Stimulated activated CD4-positive, alpha-beta T cell treated with anti-CD3 and anti-CD28 coated beads, Interleukin-2, amount 100 ng/mL, for 4 hours (primary cell): ENCODE measurements around the gene SUN5.

Experiments used
- DNase-seq: peaks from one replicate; pipeline ENCODE4 v3.0.0-alpha.2; 2020; ENCODE audit warnings: low read depth

The SUN5 gene

DNA sequence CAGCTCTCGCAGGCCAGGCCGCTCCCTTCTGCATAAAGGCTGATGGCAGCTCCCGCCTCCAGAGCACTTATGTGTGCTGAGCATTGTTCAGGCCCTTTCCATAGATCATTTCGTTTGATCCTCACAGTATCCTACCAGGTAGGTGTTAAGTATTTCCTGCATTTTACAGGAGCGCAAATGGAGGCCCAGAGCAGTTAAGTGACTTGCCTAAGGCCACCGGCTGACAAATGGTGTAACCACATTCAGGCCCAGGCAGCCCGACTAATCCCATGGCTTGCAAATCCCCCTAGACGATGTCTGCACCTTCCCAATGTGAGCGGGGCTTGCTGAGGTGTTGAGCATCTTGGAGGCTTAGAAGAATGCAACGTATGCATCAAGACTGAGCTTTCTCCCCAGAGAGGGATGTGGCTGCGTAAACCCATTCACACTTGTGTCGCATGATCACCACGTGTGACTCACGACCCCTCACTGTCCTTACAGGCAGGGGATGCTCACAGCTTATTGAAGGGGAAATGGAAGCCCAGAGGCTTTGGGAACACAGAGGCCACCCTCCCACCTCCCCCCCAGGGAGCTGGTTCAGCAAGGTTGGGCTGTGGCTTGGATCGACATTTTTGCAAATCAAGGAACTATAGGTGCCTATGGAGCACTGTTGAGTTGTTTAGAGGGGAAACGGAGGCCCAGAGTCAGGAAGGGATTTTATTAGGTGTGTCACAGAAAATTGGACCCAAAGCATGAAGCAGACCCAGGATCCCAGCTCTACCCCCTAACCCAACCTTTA lies 10.3 kb upstream of the SUN5 start:
- no peak for DNase-seq

DNA sequence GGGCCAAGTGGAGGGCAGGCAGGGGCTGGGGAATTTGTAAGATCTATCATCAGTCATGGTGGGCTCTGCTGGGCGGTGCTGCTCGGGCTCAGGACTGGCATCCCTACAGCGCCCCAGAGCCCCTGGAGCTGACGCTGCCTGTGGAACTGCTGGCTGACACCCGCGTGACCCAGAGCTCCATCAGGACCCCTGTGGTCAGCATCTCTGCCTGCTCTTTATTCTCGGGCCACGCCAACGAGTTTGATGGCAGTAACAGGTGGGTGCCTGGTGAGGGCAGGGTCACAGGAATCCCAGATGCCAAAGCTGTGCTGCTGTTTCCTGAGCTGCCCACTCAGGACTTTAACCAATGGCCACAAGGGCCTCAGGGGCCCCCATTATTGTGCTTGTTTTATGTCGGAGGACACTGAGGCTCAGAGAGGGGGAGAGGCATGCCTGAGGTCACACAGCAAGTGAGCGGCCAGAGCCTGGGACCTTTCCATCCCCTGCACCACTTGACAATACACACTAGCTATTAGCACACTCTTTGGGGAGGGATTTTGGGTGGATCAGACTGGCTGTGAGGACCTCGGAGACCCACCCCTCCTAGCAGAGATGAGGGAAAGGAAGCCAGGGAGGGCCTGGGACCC lies 9.6 kb upstream of the SUN5 start:
- DNase-seq: no peak

DNA sequence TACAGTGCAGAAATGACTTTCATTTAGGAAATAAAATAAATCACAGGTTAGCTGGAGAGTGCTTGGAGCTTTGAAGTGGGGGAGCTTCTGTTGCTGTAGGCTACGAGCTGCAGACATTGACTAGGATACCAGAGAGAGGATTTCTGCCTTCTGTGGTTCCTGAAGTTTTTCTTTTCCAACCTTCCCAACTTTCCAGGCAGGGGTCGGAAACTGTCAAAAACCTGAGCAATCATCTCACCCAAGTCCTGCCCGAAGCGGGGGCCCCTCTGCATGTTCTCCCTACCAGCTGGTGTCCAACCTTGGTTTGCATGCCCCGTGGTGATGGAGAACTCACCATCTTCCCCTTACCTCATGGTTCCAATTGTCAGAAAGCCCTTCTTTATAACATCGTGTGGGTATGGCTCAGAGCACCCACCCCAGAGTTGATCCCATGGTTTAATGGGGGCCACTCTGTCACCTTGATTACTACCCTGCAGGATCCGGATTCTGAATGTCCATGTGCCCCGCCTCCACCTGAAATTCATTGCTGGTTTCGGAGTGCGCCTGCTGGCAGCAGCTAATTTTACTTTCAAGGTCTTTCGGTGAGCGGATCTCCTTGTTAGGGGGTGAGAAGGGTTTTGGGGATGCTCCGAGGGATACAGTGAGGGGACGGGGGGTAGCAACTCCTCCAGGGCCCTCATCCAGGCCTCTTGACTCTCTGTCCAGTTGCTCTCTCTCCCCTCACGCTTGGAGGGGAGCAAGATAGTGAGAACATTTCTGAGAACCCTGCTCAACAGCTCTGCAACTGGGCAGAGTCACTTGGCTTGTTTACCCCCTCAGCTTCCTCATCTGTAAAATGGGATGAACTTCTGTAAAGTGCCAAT lies 8.3 kb upstream of the SUN5 start:
- no peak for DNase-seq

DNA sequence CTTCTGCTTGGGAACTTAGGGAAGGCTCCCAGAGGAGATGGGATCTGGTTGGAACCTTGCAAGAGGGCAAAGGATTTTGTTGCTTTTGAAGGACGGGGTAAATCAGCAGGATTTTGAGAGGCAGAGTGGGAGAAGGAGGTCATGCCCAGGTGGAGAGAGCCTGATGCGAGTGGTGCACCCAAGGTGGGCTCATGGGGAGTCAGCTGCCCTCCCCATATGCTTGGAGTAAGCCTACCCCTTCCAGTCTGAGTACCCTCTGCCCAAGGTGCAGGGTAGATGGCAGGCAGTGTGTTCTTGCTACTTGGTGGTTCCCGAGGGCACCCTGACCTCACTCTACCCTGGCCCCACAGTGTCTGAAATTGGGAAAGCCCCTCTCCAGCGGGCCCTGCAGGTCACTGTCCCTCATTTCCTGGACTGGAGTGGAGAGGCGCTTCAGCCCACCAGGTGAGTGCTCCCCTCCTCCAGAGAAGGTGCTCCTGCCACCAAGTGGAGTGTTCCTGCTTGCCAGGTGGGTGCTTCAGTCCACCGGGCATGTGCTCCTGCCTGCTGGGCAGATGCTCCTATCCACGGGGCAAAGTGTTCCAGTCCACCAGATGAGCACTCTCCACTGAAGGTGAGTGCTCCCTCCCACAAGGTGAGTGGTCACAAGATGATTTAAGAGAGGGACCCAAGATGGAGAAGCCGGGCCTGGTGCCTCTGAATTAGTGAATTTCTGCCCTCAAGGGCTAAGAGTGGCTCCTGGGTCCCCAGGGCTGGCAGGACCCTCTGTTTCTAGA lies 6.6 kb upstream of the SUN5 start:
- no peak for DNase-seq

DNA sequence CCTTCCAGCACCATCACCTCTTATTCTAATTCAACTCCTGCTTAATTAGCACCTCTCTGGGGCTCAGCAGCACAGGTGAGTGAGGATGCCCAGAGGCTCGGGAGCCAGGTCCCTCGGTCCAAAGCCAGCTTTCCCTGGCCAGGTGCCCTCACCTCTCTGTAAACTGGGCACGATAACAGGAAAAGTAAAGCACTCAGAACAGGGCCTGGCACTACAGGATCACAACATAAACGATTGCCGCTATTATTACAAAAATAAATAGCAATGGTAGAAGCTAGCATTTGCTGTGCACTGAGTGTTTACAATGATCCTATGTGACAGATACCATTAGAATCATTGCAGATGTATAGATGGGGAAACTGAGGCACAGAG lies 5.9 kb upstream of the SUN5 start:
- DNase-seq: no peak

DNA sequence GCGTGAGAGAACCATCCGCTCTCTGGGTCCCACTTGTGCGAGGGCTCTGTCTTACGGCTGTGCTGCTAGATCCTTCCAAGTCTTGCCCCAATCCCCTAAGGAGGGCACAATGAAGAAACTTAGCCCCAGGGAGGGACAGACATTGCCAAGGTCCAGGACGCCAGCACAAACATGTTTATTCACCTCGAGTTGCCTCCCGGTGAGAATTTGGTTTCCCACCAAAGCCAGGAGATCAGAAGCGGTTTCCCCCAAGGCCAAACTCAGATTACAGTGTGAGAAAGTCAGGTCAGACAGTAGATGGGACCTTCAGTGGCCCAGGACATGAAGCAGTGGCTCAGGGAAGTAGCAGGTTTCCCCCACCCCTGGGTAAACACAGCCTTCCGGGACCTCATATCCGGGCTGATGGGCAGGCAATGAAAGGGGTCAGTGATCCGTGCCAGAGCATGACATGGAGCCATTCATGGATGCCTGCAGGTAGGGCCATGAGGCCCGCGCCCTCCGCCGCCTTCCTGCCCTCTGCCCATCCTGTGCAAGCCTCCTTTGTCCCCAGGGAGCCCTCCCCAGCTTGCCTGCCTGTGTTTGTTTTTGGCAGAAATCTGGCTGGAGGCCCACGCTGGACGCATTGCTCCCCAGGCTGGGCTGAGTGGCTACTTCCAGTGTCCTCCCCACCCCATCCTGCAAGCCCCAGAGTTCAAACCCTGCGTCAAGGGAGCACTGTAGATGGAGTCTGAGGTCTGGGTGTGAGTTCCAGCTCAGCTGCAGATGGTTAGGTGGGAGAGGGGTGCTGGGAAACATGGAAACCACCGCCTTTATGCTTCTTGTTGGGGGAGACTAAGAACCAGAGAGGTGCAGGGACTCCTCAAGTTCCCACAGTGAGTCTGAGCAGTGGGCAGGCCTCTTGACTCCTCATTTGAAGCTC lies 5.2 kb upstream of the SUN5 start:
- DNase-seq: no peak

DNA sequence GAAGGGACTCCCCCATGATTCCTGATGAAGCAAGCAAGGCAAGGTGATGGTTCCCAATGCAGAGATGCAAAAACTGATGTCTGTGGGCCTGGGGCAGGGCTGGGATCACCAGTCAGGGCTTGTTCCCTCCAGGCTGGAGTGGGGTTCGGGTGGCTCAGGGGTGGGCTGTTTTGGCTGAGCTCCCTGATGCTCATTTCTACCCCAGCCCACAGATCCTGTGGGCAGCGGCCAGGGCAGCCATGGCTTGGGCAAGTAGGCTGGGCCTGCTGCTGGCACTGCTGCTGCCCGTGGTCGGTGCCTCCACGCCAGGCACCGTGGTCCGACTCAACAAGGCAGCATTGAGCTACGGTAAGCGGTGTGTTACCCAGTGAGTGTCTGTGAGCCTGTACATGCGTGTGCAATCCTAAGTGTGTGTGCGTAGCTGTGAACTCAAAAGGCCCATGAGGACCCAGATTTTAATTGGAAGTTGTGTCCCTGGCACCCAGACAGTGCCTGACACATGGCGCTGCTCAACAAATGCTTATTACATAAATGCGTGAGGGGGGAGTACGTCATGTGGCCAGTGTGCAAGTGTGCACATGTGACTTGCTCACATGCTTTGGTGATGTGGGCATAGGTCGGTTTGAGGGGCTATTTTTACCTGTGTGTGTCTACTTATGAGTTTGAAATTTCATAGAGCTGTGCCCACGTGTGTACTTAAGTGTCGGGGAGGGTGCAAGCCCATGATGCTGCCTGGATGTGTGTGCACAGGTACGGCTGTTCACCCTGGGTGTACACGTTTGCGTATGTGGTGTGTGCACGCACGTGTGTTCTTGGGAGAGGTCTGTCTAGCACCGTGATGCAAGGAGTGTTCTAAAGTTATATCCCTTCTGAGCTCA lies 4.3 kb upstream of the SUN5 start:
- no peak for DNase-seq

DNA sequence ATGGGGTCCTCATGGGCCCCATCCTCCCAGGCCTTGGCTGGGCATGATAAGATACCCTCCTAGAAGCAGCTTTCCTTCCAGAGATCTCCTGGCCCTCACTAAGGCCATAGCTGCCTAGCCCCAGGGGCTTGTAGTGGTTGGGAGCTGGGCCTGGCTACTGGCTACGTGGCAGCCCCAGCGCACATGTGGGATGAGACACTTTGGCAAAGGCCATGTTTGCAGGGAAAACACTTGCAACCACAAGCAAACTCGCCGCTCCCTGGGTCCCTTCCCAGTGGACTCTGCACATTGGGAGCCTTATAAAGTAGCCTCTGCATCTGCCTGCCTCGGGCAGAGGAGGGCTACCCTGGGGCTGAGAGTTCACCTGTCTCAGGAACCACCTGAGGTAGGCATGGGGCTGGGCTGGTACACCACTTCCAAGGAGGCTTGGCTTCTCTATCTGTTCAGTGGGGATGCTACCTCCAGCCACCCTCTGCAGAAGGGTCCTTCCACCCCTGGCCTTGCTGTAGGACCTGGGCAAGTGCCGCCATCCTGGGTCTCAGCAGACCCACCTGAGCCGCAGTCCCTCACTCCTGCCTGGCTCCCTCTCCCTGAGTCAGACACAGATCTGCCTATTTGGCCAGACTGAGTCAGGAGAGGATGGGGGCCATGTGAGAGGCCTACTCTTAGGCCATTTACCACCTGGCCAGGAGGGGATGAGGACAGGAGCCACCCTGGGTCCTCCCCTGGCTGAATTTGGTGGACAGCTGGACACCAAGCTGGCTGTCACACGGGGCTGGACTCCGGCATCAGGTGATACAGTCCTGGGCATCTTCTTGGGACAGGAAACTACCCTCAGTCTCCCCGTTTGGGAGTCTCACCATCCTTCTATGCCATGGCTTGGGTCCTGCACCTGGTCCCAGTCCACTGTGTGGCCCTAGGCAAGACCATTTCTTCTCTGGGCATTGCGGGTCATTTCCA lies 3.4 kb upstream of the SUN5 start, which contains the start of gene BPIFB2:
Gene BPIFB2, plus strand, starts transcription at position 329 of the 960 bp plus-strand sequence. CDS start 871 bp downstream, outside the sequence.
- DNase-seq: no peak

DNA sequence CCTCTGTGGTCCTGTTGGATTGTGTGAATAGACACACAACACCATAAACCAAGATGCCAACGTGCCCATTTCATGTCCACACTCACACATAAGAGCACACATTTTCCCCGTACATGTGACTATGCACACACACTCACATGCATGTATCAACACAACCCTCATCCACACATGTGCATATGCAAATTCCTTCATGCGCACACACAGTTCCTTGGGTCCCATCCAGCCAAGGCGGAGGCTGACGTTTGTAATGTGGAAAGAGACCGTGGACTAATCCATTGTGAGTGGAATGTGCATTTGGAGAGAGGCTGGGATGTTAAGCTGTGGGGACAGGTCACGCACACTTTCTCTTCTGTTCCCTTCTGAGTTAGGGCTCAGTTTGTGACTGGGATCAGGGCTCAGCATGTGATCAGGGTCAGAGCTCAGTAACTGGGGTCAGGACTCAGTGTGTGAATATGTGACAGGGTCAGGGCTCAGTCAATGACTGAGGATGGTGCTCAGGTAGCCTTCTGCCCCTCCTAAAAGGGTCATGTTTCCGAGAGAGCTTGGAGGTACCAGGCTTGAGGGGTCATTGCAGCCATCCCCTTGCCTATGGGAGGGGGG lies 2.6 kb upstream of the SUN5 start:
- DNase-seq: no peak

DNA sequence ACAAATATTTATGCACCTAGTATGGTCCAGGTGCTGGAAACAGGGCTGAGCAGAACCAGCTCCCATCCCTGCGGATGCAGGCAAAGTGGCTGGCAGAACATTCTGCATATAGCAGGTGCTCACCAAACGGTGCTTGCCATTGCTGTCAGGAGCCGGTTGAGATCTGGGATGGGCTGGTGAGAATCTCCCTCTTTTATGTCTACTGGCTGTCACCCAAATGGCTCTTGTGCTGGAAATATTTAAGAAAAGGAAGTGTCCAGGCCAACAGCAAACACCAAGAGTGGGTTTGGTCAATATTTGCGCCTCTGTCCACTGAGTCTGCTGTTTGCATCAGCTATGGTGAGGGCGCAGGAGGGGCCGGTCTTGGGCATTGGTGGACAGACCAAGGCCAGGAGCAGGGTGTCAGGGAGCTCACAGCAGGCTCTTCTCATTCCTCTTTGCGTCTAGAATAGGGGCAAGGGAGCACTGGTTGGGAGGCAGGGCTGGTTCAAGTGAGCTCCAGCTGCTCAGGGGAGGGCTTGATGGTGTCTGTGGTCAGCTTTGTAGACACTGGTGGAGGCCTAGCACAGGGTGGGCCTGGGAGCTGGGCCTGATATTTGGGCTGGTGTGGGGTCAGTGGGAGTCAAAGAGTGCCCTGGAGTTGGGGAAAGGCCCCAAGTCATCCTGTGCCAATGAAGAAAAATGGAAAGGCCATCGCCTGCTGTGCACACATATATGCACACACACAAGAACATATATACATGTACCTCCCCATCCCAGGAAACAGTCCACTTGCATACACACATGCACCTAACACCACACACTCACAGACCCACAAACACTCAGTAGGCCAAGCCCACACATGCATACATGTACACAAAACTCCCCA lies 1.9 kb upstream of the SUN5 start:
- DNase-seq: no peak

DNA sequence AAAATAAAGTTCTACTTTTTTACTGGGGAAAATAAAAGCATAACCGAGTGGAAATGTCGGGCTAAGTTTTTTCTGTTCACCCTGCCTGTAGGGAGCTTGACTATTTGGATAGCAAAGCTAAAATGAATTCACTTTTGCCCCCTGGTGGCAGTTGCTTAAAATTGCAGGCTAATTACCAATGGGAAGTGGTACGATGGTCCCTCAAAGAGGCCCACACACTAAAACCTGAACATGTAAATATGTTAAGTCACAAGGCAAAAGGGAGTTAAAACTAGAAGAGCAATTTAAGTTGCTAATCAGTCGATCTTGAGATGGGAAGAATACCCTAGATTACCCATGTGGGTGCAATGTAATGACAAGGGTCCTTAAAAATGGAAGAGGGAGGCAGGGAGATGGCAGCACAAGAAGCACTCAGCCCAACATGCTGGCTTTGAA lies 916 bp upstream of the SUN5 start:
- no peak for DNase-seq

DNA sequence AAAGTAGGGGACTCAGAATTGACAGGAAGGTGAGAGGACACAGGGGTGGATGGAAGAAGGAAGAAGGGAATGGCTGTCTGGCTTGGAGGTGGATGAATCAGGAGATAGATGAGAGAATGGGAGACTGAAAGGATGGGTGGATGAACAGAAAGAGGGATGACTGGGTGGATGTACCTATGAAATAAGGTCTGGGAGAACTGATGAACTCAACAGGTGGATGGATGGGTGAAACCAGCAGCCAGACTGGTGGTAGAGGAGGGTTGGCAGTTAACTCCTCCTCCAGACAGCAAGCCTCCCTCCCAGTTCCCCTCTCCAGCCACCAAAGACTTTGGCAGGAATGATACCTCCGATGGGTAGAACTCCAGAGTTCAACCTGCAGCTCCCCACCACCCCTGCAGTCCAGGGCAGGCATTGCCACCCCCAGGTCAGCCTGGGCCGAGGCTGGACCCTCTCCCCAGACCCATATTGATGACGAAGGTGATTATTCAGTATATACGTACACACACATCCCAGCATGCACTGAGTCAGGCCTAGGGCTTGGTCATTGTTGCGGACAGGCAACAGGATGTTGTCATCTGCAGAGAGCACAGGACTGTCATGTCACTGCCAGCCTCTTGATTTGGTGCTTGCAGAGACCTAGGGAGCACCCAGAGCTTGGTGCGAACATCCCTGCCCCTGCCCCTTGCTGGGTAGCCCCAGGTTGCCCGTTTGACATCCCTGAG lies 2.0 kb downstream of the SUN5 start:
- no peak for DNase-seq

DNA sequence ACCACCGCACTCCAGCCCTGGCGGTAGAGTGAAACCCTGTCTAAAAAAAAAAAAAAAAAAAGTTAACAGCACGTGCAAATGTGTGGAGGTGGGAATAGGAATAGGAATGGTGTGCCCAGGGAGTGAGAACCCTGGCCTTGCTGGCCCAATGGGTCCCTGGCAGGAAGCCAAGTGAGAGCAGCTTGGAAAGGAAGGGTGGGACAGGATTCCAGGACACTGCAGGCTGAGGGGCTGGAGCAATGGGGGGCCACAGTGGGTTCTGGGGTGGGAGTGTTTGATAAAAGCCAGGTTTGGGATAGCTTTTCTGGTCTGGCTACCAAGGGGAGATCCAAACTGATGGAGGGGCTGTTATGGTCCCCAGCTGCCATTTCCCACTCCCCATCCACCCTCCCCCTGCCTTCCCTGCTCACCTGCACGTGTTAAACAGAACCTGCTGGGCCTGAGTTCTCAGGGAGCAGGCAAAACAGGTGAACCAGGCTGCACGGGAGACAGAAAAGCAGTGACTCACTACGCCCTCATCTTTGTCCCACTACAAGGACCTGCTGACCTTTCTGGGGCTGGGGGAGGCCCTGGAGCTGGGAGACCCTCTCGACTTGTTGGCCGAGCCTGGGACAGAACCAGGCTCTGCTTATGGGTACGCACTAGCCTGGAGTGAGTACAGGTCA lies 3.3 kb downstream of the SUN5 start:
- no peak for DNase-seq

DNA sequence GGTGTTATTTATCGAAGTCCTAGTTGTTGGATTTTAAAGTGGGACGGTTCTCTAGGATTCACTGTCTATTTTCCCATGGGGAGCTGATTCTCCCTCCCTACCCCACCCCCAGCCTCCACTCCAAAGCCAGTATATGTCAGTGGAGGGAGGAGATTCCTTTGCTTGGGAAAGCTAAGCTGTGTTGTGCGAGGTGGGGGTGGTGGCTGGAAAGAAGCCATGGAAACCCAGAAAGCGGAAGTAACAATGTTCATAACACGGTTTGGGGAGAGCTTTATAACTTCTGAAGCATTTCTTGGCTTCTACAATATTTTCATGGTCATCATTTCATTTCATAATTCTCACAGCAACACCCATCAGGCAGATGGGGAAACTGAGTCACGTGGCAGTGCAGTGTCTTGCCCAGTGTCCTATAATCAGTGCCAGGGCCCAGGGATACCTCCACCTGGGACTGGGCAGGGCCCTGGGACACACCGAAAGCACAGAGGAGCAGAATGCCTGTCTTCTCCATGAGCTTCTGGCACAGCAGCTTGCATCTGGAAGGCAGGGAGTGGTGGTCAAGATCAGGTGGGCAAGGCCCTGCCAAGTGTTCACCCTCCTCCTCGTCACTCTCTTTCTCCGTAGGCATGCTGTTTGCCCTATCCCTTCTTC lies 4.5 kb downstream of the SUN5 start:
- DNase-seq: no peak

DNA sequence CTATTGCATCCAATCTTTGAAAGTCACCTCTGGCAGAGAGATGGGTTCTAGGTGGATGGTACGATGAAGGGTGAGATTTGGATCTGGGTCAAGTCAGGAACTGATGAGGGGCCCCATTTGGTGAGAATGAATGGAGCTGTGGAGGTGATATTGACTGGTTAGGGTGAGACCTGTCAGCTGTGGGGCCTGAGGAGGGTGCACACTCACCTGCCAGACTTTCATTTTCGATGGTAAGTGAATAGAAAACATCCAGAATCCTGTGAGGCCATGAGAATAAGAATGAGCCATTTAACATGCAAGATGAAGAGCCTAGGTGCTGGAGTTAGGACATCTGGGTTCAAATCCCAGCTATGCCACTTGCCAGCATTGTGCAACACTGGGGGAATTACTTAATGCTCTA lies 6.8 kb downstream of the SUN5 start:
- no peak for DNase-seq

DNA sequence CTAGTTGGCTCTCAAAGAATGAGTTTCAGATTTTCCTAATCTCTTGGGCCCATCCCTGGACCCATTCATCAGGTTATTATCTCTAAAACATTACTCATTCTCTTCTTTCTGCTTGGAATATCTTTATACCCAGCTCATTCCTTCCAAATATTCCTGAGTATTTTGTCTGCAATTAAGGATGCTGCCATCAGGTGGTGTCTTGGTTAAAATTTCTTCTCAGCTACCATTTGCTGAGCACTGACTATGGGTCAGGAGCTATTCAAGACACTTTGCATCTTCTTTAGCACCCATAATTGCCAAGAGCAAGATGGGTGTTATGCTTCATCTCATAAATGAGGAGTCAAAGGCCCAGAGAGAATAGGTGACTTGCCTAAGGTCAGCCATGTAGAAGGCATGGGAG lies 8.4 kb downstream of the SUN5 start:
- DNase-seq: no peak
